Measurements from ENCODE around the gene DIDO1.

GRCh38 chr20:62897666-62898065 lies 28.6 kb downstream of the DIDO1 start:
- no peak for TF ChIP-seq POLR2A (IDR thresholded peaks at IDR 0.05)
- TF ChIP-seq CTCF (IDR thresholded peaks at IDR 0.05): no peak
